HepG2 (cell line): Measurements from ENCODE around the gene GINS2. TPM values are rescaled to one million over a fixed set of nuclear protein-coding genes. Genes with fewer than 3 reads are reported as not detected.

ENCODE experiments used
- ATAC-seq: fragments of 200-7000 bp; cut with Tn5 transposase; 3 replicates; pipeline ENCODE4 v1.9.1; 2020; ENCODE audit warnings: mild to moderate bottlenecking, moderate library complexity
- BruUV-seq: library from RNA; stranded (reverse); fragments of 400-500 nt; replicated peaks from 2 replicates; lab custom pipeline; 2021; lab: Mats Ljungman, UMichigan
- CTCF ChIA-PET: fragments of 300-600 bp; formaldehyde crosslinking; extraction: SDS; loops from one replicate; lab custom pipeline; 2021; ENCODE audit warnings: low total read pairs, inconsistent platforms, low intra/inter-chr PET ratio; lab: Yijun Ruan, JAX
- POLR2A ChIA-PET: fragments of 350-600 bp; sonication (Branson Sonifier 250); formaldehyde crosslinking; loops from one replicate; lab custom pipeline; 2020; ENCODE audit warnings: antibody characterized with exemption, inconsistent platforms; lab: Yijun Ruan, JAX
- DNase-seq: peaks from one replicate; pipeline ENCODE4 v3.0.0-alpha.2; 2015; ENCODE audit warnings: low spot score
- FAIRE-seq: peaks from 3 replicates; lab custom pipeline; 2011; peaks lifted over from hg19 to GRCh38; lab: Jason Lieb, UNC
- H2AFZ ChIP-seq: one replicate; pipeline ENCODE4 v1.6.1; 2011; ENCODE audit warnings: low read length, inconsistent platforms
- H3K27ac ChIP-seq: fragments of 300-600 bp; 3 replicates; pipeline ENCODE4 v1.8.0; 2011; ENCODE audit warnings: mixed run types, mild to moderate bottlenecking, mixed read lengths, low read length, inconsistent platforms; ENCODE audit not compliant: insufficient read depth; ENCODE audit errors: extremely low read length
- H3K27me3 ChIP-seq, 2 experiments: fragments of 200-600 bp in 1 of 2; 2 replicates in 1 of 2; 3 replicates in 1 of 2; pipeline versions ENCODE4 v1.6.0 to v1.8.0; 2011; ENCODE audit warnings: low read length in 2 of 2, mild to moderate bottlenecking in 2 of 2, moderate library complexity in 2 of 2, inconsistent platforms in 1 of 2; ENCODE audit not compliant: insufficient read depth in 2 of 2, control insufficient read depth in 1 of 2
- H3K36me3 ChIP-seq, 2 experiments: fragments of 200-600 bp in 1 of 2; replicated peaks in 1 of 2; 2 replicates in 1 of 2; 3 replicates in 1 of 2; pipeline versions ENCODE4 v1.5.1 to v1.8.0; 2011; ENCODE audit warnings: low read length in 2 of 2, inconsistent platforms in 1 of 2; ENCODE audit not compliant: insufficient read depth in 2 of 2, control insufficient read depth in 1 of 2
- H3K4me1 ChIP-seq: 2 replicates; pipeline ENCODE4 v1.5.1; 2012; ENCODE audit warnings: low read length, inconsistent platforms; ENCODE audit not compliant: insufficient read depth
- H3K4me2 ChIP-seq: 2 replicates; pipeline ENCODE4 v1.6.0; 2011; ENCODE audit warnings: low read depth, low read length, inconsistent platforms
- H3K4me3 ChIP-seq, 3 experiments: fragments of 200-600 bp in 1 of 3; sonication (generic), shearing (Covaris generic) in 1 of 3; replicated peaks in 1 of 3; 2 replicates each; pipeline ENCODE4 v1.5.1; 2011 to 2016; ENCODE audit warnings: low read length in 3 of 3, inconsistent platforms in 2 of 3, low read depth in 2 of 3, mild to moderate bottlenecking in 2 of 3, control low read depth in 1 of 3, mixed read lengths in 1 of 3; ENCODE audit not compliant: insufficient read depth in 1 of 3
- H3K79me2 ChIP-seq: one replicate; pipeline ENCODE4 v1.6.1; 2011; ENCODE audit warnings: low read length, inconsistent platforms; ENCODE audit not compliant: insufficient read depth
- H3K9ac ChIP-seq: 2 replicates; pipeline ENCODE4 v1.6.0; 2011; ENCODE audit warnings: mild to moderate bottlenecking, low read depth, low read length, inconsistent platforms; ENCODE audit not compliant: insufficient read depth
- H3K9me3 ChIP-seq: 2 replicates; pipeline ENCODE4 v1.5.1; 2012; ENCODE audit warnings: mild to moderate bottlenecking, low read length
- H4K20me1 ChIP-seq: 2 replicates; pipeline ENCODE4 v1.6.0; 2011; ENCODE audit warnings: inconsistent platforms, mild to moderate bottlenecking, low read length, moderate library complexity; ENCODE audit not compliant: insufficient read depth
- FOXM1 ChIP-seq: sonication (generic); formaldehyde crosslinking; IDR thresholded peaks from 2 replicates; pipeline ENCODE4 v1.5.0; 2020; ENCODE audit warnings: missing genetic modification reagents
- SNAPC4 ChIP-seq: sonication (generic); formaldehyde crosslinking; IDR thresholded peaks from 2 replicates; pipeline ENCODE4 v1.4.0; 2020; ENCODE audit warnings: mild to moderate bottlenecking, missing genetic modification reagents
- ZNF790 ChIP-seq: sonication (generic); formaldehyde crosslinking; IDR thresholded peaks from 2 replicates; pipeline ENCODE4 v1.8.0; 2022; ENCODE audit warnings: missing genetic modification reagents, mild to moderate bottlenecking, borderline replicate concordance
- WGBS: methylation state at CpG from one replicate; pipeline ENCODE4 v1.1.6; 2017; ENCODE audit warnings: low lambda C conversion rate; 5-methylcytosine and 5-hydroxymethylcytosine counted together
- in situ Hi-C: cut with HindIII; loops from 2 replicates; pipeline ENCODE4 v1.10.0; 2017; ENCODE audit warnings: low pct_unique_long_range_greater_than_20kb; ENCODE audit not compliant: extremely low pct_ligation_motif_present
- intact Hi-C: fragments of 100-400 bp; cut with micrococcal nuclease; formaldehyde crosslinking; loops from one replicate; pipeline ENCODE4 v1.10.0; 2022; ENCODE audit not compliant: unreplicated experiment
- polyA plus RNA-seq, 8 experiments: library from polyadenylated mRNA; depleted of rRNA in 3 of 8; stranded (reverse) in 7 of 8; unstranded in 1 of 8; fragments of >200 nt; fragmentation: Illumina TruSeq in 4 of 8; extraction: Trizol in 4 of 8; gene quantifications; 2 replicates each; pipeline versions ENCODE4 v1.2.1 to v1.2.3, GENCODE V29; 2011 to 2016; ENCODE audit warnings: low read depth in 4 of 8, missing spikeins in 1 of 8, mixed read lengths in 1 of 8; ENCODE audit not compliant: insufficient read depth in 1 of 8
- total RNA-seq, 5 experiments: library from RNA; depleted of rRNA; stranded (reverse); fragments of >200 nt; fragmentation: Illumina TruSeq; extraction: Trizol; gene quantifications; 2 replicates each; pipeline ENCODE4 v1.2.3, GENCODE V29; 2016; ENCODE audit warnings: low read depth in 1 of 5

Gene GINS2
- total and polyA plus RNA-seq, 2 of the 13 experiments (the other 11 are each of a cell fraction or from before 2014, with no cell fraction given) = 10.6 to 48.3 TPM

GRCh38 chr16:85668676-85669424 lies 19.9 kb downstream of the GINS2 start:
- Histone ChIP-seq H3K9ac (no peak overlapping the region), H3K36me3 (peaks cover 66 to 94% of the 10 kb centered on the region in 2 experiments), H3K4me2 (no peak overlapping the region), H3K9me3 (no peaks in the 10 kb centered on the region), H3K4me3 (no peak overlapping the region), H3K4me1 (no peaks in the 10 kb centered on the region), H3K27ac (no peak overlapping the region), H3K79me2 (no peaks in the 10 kb centered on the region), H3K27me3 (no peaks in the 10 kb centered on the region), H2AFZ (no peak overlapping the region), H4K20me1 (peaks cover 5% of the 10 kb centered on the region; the same call in 1 of the 2 replicates)
- ATAC-seq (no peak), FAIRE-seq (no peak), DNase-seq (no peak)
- BruUV-seq = no TSS peak
- TF ChIP-seq FOXM1 (CRISPR knock-in tag) = no peak
- TF ChIP-seq SNAPC4 (CRISPR knock-in tag) = no peak
- TF ChIP-seq ZNF790 (CRISPR knock-in tag) = no peak
- in situ Hi-C loops = no loop called here
- 94% methylated on average over 5 of the region's 10 CpGs for WGBS
- CTCF ChIA-PET = no interaction called here
- intact Hi-C loops = no loop called here
- POLR2A ChIA-PET = no interaction called here
